ENCODE results near the gene BMAL1. TPM values are rescaled to one million over a fixed set of nuclear protein-coding genes. Genes with fewer than 3 reads are reported as not detected.

The BMAL1 gene
- total RNA-seq, 1 experiment from 2014 or later: 8.8 TPM

DNA sequence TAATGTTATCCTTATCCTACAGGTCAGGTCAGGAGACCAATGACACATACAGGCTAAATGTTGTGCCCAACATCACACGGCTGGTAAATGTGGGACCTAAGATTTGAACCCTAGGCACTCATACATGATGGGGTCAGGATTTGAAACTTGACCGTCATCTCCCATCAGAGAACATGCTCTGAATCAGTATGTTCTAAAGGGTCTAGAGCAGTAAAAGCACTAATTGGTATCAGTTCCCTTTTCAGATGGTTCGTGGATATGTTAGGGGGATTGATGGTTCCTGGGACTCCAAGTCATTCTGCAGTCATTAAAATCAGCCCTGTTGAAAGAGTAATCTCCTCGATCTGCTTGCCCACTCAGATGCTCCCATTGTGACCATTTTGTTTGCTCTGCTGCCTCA, 65.5 kb downstream of the BMAL1 start:
- DNase-seq (ENCODE audit: low read depth): no peak

DNA sequence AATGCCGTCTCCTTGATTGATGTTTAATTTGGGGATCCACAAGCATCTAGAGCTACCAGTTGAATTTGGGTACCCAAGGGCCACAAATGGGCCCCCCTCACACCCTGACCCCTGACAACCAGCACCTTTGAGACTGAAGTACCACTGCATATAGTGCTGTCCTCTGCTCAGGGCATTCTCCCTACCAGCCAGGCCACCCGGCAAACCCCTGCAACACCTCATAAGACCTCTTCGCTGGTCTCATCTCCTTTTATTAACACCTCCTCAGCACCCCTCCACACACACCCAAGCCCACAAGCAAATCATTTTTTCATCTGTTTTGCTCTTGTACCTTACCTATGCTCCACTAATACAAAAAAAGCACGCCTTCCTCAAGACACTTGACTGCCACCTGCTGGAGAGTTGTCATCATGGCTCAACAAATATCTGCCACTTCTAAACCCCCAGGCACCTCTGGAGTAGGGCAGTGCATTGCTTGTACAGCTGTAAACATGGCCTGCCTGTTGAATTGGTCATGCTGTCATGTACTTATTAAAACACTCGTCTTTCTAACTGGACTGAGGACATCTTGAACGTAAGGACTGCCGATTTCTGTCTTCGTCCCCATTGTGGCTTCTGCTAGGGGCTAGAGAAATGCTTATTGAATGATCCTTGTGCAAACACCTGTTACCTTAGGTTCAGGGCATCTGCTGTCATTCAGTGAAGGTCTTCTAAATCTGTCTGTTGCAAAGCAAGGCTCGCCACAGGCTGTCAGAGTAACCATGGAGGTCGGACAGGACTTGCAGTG, 66.5 kb downstream of the BMAL1 start:
- DNase-seq (ENCODE audit: low read depth): peak; percentile 71

DNA sequence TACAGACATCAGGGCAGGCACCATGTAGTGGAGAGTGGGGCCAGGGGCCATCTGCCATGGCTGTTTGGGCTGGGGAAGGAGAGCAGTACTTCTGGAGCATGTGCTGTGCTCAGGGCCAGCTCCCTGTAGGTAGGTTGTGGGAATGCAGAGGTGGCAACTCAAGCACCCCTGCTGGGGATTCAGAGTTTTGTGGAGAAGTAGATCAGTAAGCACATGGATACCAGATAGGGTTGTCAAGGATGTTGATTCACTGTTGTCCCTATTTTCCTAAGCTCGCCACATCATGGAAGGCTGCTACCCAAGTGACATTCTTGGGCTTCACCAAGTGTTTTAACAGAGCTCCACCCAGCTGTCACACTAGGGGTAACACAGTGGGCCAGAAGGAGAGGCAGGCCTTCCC, 67.2 kb downstream of the BMAL1 start:
- no peak for DNase-seq (ENCODE audit: low read depth)

DNA sequence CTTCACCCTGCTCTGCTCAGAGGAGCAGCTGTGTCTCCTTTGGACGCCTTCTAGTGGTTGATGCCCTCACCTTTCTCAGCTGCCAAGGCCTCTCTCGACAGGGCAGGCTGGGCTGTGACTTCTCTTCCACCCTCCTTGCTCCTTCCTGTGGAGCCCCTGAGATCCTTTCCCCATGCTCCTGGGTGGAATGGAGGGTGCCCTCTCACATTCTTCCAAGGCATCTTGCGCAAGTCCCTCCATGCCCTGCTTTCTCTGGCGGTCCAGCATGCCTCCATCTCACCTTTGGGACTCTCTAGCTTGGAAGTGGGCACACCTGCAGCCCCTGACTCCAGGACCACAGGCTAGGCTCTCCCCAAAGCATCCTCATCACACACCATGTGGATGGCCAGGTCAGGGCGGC, 68.9 kb downstream of the BMAL1 start:
- no peak for DNase-seq (ENCODE audit: low read depth)

DNA sequence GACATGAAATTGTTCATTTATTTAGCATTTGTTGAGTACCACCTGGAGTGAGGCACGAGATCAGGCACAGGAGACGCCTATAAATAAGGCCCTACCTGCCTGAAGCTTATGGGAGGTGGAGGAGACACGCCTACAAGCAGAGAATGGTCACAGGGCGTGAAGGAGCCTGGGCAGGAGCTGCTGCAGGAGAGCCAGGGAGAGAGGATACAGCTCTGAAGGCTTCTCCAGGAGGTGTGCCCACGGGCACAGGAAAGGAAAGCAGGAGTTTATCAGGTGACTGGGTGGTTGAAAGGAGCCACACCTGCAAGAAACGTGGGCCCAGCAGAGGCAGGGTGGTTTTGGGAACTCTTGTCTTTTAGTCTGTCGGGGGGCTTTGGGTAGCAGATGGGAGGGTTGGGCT, 70.3 kb downstream of the BMAL1 start:
- DNase-seq (ENCODE audit: low read depth): no peak

- no peak for DNase-seq (ENCODE audit: low read depth)
Measured at GRCh38 chr11:13348305-13348704, 70.7 kb downstream of the BMAL1 start.

- no peak for DNase-seq (ENCODE audit: low read depth)
Measured at GRCh38 chr11:13349046-13349445, 71.5 kb downstream of the BMAL1 start.

- no peak for DNase-seq (ENCODE audit: low read depth)
Measured at GRCh38 chr11:13349581-13349980, 72.0 kb downstream of the BMAL1 start.

DNA sequence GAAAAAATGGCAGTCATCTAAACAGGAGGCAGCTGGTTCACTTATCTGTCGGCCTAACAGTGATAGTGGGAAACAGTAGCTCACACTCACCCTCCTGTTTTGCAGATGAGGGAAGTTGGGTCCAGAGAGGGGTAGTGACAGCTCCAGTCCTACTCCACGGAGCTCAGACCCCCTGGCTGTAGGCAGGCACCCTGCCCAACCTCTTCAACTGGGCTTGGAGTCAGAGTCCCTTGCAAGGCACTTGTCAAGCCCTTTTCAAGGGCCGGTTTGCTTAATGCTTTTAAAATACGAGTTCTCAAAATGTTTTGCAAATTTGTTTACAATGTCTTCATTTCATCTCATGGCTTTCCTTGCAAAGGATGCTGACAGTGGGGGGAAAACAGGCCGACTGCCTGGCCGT, 75.1 kb downstream of the BMAL1 start:
- no peak for DNase-seq (ENCODE audit: low read depth)

GRCh38 chr11:13354335-13354734, 76.7 kb downstream of the BMAL1 start:
- DNase-seq (ENCODE audit: low read depth): no peak

DNA sequence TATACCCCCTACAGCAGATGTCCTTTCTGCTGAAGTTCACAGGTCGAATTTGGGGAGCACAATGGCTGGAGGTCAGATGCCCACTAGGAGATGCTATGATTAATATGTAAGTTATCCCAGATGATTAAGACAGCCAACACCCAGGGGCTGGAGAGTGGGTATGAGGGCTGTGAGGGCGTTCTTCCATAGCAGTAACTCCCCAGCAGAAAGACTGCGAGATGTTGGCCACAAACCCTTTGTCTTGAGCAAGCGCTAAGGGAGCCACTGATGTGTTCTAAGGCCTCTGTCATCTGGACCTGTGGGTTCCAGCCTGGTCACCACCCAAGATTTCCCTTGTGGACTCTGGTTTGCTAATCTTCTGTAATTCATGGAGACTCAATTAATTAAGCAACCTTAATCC, 77.6 kb downstream of the BMAL1 start:
- no peak for DNase-seq (ENCODE audit: low read depth)

- DNase-seq (ENCODE audit: low read depth): no peak
Measured at GRCh38 chr11:13357232-13357631, 79.6 kb downstream of the BMAL1 start.

DNA sequence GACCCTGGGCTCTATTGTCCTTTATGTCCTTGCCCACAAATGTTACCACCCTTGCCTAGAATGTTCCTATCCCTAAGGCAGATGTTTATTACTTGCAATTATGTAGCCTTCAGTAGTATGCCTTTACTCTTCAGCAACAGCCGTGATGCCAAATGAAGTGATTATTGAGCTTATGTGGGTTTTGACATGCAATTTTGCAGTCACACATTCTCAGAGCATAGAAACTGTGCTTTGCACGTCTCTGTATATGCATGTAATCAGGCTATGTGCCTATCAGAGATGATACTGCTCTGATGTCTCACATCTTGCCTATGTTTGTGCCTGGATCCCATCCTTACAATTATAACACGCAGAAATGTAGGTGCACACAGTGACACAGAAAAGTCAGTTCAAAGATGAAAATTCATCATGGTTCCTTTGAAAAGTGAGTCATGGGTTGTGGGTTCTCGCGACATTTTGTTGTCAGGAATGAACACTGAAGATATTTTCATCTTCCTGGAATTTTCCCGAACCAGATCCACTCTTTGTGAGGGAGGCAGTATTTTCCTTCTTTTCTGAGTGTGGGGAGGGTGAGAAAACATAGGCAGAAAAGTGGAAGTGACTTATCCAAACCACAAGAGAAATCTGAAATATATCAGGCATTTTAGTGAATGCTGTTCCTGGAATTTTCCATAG, 81.1 kb downstream of the BMAL1 start:
- peak; percentile 20 for DNase-seq (ENCODE audit: low read depth)

DNA sequence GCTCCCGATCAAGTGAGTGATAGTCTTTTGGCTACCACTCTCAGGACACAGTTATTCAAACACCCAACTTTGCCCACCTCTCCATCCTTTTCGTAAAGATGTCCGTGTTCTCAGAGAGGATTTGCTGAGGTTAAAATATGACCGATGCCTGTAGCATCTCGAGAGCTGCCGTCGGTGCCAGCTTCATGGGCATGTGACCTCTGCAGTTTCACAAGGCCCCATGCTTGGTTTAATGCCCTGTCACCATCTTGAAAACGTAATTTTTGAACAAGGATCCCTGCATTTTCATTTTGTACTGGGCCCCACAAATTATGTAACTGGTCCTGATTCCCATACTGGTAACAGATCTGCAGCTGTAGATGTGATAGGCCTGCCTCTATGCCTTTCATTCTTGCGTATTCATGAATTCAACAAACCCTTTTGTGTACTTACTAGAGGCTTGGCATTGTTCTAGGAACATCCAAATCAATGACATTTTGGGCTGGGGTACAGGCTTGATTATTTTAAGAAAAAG, 85.1 kb downstream of the BMAL1 start:
- no peak for DNase-seq (ENCODE audit: low read depth)

DNA sequence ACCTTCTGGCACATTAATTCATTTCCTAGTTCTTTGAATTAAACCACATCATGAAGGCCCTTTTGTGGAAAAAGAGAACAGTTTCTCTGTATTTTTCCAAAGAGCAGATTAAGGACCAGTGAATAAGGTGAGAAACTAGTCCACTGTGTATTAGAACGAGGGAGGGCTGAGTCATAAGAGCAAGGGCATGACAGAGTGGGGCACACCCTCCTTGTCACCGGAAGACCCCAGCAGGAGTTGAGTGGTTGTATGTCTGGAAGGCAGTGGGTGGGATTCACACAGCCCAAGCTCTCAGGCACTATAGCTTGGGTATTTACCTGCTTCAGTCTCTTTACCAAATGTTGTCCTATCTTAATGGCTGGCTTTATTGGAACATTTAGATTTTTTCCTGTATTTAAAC, 86.8 kb downstream of the BMAL1 start:
- peak; percentile 3 for DNase-seq (ENCODE audit: low read depth)

- no peak for DNase-seq (ENCODE audit: low read depth)
Measured at GRCh38 chr11:13366266-13367026, 88.9 kb downstream of the BMAL1 start.

GRCh38 chr11:13367115-13367514, 89.5 kb downstream of the BMAL1 start:
- DNase-seq (ENCODE audit: low read depth): no peak

GRCh38 chr11:13368041-13368446, 90.5 kb downstream of the BMAL1 start:
- DNase-seq (ENCODE audit: low read depth): no peak

DNA sequence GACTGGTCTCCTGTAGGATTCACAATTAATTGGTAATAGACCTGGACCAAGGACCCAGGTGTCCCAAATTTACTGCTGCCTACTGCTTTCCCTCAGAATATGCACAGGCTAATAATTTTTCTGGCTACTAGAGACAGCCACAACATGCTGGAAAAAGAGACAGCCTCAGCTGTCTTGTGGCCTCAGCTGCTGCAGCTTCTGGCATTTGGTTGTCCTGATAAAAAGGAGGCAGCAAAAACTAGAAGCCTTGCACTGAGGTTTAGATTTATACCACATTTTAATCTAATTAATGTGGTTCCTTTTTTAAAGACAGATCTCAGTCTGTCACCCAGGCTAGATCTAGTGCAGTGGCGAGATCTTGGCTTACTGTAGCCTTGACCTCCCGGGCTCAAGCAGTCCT, 95.6 kb downstream of the BMAL1 start:
- DNase-seq (ENCODE audit: low read depth): no peak

DNA sequence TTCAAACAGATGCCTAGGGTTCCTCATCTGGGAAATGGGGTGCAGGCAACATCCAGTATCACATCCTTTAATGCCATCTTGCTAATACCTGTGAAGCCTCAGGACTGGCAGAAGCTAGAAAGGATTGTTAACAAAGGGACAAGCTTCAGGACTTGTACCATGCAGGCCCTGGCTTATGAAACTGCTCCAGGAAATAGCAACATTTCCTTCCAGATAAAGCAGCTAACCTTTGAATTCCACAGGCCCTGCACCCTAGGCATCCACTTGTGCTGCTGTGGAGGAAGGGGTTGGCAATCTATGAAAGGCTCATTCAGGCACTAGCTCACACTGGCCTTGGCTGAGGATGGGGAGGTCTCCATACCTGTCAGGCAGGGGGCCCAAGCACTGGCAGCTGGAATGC, 98.2 kb downstream of the BMAL1 start:
- DNase-seq (ENCODE audit: low read depth): no peak

DNA sequence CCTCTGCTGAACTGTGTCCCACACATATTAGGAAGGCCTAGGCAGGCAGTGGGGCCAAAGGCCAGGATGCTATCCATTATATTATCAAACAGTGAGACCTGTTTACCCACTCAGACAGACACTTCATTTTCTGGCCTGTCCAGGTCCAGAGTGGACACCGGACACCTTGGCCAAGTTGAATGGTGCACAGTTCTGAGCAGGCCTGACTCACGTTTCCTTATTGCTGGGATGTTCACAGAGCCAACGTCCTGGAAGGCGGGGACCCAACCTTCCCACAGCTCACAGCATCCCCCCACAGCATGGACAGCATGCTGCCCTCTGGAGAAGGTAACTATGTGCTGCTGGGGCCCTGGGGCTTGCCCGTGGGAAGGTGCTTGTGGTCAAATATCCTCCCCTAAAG, 98.8 kb downstream of the BMAL1 start:
- DNase-seq (ENCODE audit: low read depth): no peak

DNA sequence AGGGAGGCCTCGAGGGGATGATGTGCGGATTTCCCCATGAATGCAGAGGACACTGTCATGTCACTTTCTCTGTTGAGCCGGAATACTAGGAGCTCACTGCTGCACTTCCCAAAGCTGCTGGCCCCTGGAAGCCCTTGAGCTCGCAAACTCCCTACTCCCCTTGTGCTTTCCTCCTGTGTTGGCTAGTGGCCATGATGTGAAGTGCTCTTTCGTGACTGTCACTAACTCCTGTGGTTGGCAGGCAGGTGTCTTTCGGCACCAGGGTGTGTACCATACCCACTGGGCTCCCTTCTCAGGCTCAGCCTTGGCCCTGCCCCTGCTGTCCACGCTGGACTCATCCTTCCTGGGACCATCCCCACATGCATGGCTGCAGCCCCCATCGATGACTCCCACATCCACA, 99.2 kb downstream of the BMAL1 start:
- no peak for DNase-seq (ENCODE audit: low read depth)

- peak; percentile 11 for DNase-seq (ENCODE audit: low read depth)
Measured at GRCh38 chr11:13378316-13378715, 100.7 kb downstream of the BMAL1 start.

Measured in RPMI7951 (cell line).